GM12878 (cell line): Measurements from ENCODE around the gene TMPRSS15. TPM values are rescaled to one million over a fixed set of nuclear protein-coding genes. Genes with fewer than 3 reads are reported as not detected.

ENCODE experiments used
- ATAC-seq: fragments of 200-7000 bp; cut with Tn5 transposase; 3 replicates; pipeline ENCODE4 v1.9.1; 2020; ENCODE audit warnings: mild to moderate bottlenecking, moderate library complexity
- BruUV-seq: library from RNA; stranded (reverse); fragments of 400-500 nt; replicated peaks from 2 replicates; lab custom pipeline; 2021; lab: Mats Ljungman, UMichigan
- CTCF ChIA-PET: fragments of 300-600 bp; sonication (Branson Sonifier 250); formaldehyde crosslinking; extraction: SDS; loops from one replicate; lab custom pipeline; 2021; ENCODE audit warnings: inconsistent platforms; lab: Yijun Ruan, JAX
- POLR2A ChIA-PET: fragments of 350-600 bp; formaldehyde crosslinking; extraction: SDS; loops from one replicate; lab custom pipeline; 2021; ENCODE audit warnings: inconsistent platforms; lab: Charles Lee
- RAD21 ChIA-PET: fragments of 300-600 bp; sonication (Branson Sonifier 250); formaldehyde crosslinking; loops from one replicate; lab custom pipeline; 2023; ENCODE audit warnings: antibody characterized with exemption; ENCODE audit not compliant: unreplicated experiment; lab: Charles Lee
- SMC1A ChIA-PET: fragments of 300-600 bp; sonication (Branson Sonifier 250); formaldehyde crosslinking; loops from one replicate; lab custom pipeline; 2023; ENCODE audit not compliant: unreplicated experiment, uncharacterized antibody; lab: Charles Lee
- DNase-seq: peaks from one replicate; pipeline ENCODE4 v3.0.0-alpha.2; 2011; ENCODE audit warnings: low read depth, low spot score
- FAIRE-seq: peaks from 3 replicates; lab custom pipeline; 2011; peaks lifted over from hg19 to GRCh38; lab: Jason Lieb, UNC
- H2AFZ ChIP-seq: 2 replicates; pipeline ENCODE4 v1.6.0; 2011; ENCODE audit warnings: low read depth, low read length, control low read depth; ENCODE audit not compliant: control insufficient read depth
- H3K27ac ChIP-seq: 2 replicates; pipeline ENCODE4 v1.5.1; 2011; ENCODE audit warnings: control low read depth; ENCODE audit not compliant: control insufficient read depth, insufficient read depth
- H3K27me3 ChIP-seq, 2 experiments: replicated peaks in 1 of 2; 2 replicates each; pipeline versions ENCODE4 v1.6.0 to v1.6.1; 2011; ENCODE audit warnings: low read length in 1 of 2; ENCODE audit not compliant: control insufficient read depth in 2 of 2, insufficient read depth in 2 of 2
- H3K36me3 ChIP-seq, 2 experiments: 2 replicates each; pipeline ENCODE4 v1.5.1; 2011; ENCODE audit warnings: low read length in 1 of 2; ENCODE audit not compliant: control insufficient read depth in 2 of 2, insufficient read depth in 2 of 2
- H3K4me1 ChIP-seq: 2 replicates; pipeline ENCODE4 v1.6.1; 2011; ENCODE audit warnings: mild to moderate bottlenecking, low read length, moderate library complexity, mixed read lengths; ENCODE audit not compliant: control insufficient read depth, insufficient read depth
- H3K4me2 ChIP-seq: 2 replicates; pipeline ENCODE4 v1.6.0; 2011; ENCODE audit warnings: control low read depth; ENCODE audit not compliant: control insufficient read depth, insufficient read depth
- H3K4me3 ChIP-seq: fragments of 200-600 bp; sonication (generic); 2 replicates; pipeline ENCODE4 v1.5.1; 2016
- H3K79me2 ChIP-seq: 2 replicates; pipeline ENCODE4 v1.6.0; 2011; ENCODE audit warnings: low read length; ENCODE audit not compliant: control insufficient read depth, insufficient read depth
- H3K9ac ChIP-seq: 2 replicates; pipeline ENCODE4 v1.8.0; 2011; ENCODE audit warnings: low read length, control low read depth, mixed read lengths; ENCODE audit not compliant: control insufficient read depth, insufficient read depth
- H3K9me3 ChIP-seq: replicated peaks from 3 replicates; pipeline ENCODE4 v1.5.1; 2011; ENCODE audit warnings: mild to moderate bottlenecking, low read length; ENCODE audit not compliant: control insufficient read depth, insufficient read depth
- H4K20me1 ChIP-seq: 2 replicates; pipeline ENCODE4 v1.6.0; 2011; ENCODE audit not compliant: control insufficient read depth, insufficient read depth
- BACH1 ChIP-seq: fragments of 450-650 bp; IDR thresholded peaks from 2 replicates; pipeline ENCODE4 v1.6.1; 2017; ENCODE audit warnings: mild to moderate bottlenecking, borderline replicate concordance
- EP300 ChIP-seq, 2 experiments: fragments of 150-350 bp in 1 of 2; IDR thresholded peaks; 2 replicates each; pipeline ENCODE4 v1.6.1; 2011 to 2012; ENCODE audit warnings: low read depth in 2 of 2, low read length in 2 of 2, borderline replicate concordance in 1 of 2, improper control_type of control experiment in 1 of 2, inconsistent platforms in 1 of 2; ENCODE audit not compliant: control insufficient read depth in 1 of 2
- ETV6 ChIP-seq, 2 experiments: fragments of 450-650 bp in 1 of 2; IDR thresholded peaks in 1 of 2; conservative IDR thresholded peaks in 1 of 2; 2 replicates each; pipeline ENCODE4 v1.6.1; 2014; ENCODE audit warnings: antibody characterized with exemption in 1 of 2, borderline replicate concordance in 1 of 2, low read depth in 1 of 2, mild to moderate bottlenecking in 1 of 2, moderate library complexity in 1 of 2
- FOXK2 ChIP-seq: fragments of 450-650 bp; IDR thresholded peaks from 2 replicates; pipeline ENCODE4 v1.6.1; 2017; ENCODE audit warnings: mild to moderate bottlenecking, moderate library complexity
- RELA ChIP-seq: fragments of 450-650 bp; IDR thresholded peaks from 2 replicates; pipeline ENCODE4 v1.8.0; 2014; ENCODE audit warnings: borderline replicate concordance; ENCODE audit not compliant: partially characterized antibody
- SMAD1 ChIP-seq: fragments of 450-650 bp; IDR thresholded peaks from 2 replicates; pipeline ENCODE4 v1.6.1; 2018; ENCODE audit warnings: mild to moderate bottlenecking, low read depth; ENCODE audit not compliant: partially characterized antibody
- SMC3 ChIP-seq: IDR thresholded peaks from 2 replicates; pipeline ENCODE4 v1.6.1; 2011; ENCODE audit warnings: low read length, improper control_type of control experiment, borderline replicate concordance
- SP1 ChIP-seq: IDR thresholded peaks from one replicate; pipeline ENCODE4 v1.6.1; 2011; ENCODE audit warnings: low read depth, low read length
- TAF1 ChIP-seq: IDR thresholded peaks from 2 replicates; pipeline ENCODE4 v1.6.1; 2011; ENCODE audit warnings: mild to moderate bottlenecking, low read depth, low read length, borderline replicate concordance
- ZBED1 ChIP-seq: IDR thresholded peaks from 2 replicates; pipeline ENCODE4 v1.6.1; 2016; ENCODE audit warnings: borderline replicate concordance
- ZNF24 ChIP-seq: fragments of 450-650 bp; IDR thresholded peaks from 2 replicates; pipeline ENCODE4 v1.6.1; 2017; ENCODE audit warnings: antibody characterized with exemption, mild to moderate bottlenecking
- ZNF622 ChIP-seq: fragments of 450-650 bp; IDR thresholded peaks from 2 replicates; pipeline ENCODE4 v1.6.1; 2017; ENCODE audit warnings: mild to moderate bottlenecking, inconsistent platforms
- WGBS: methylation state at CpG from one replicate; pipeline ENCODE4 v1.1.6; 2016; ENCODE audit warnings: low lambda C conversion rate; ENCODE audit not compliant: insufficient replicate concordance, insufficient coverage; ENCODE audit errors: missing lambda C conversion rate; 5-methylcytosine and 5-hydroxymethylcytosine counted together
- in situ Hi-C: fragments of 300-500 bp; cut with MboI; formaldehyde crosslinking; loops from 9 replicates; pipeline ENCODE4 v1.14.3; 2018; ENCODE audit warnings: mixed read lengths
- intact Hi-C: fragments of 100-400 bp; cut with micrococcal nuclease; formaldehyde crosslinking; loops from one replicate; pipeline ENCODE4 v1.14.2; 2022; ENCODE audit not compliant: unreplicated experiment
- polyA plus RNA-seq, 11 experiments: library from polyadenylated mRNA; depleted of rRNA in 4 of 11; unstranded in 6 of 11; stranded (reverse) in 5 of 11; fragments of >200 nt; fragmentation: Nextera tagmentation in 4 of 11; fragmentation: Illumina TruSeq in 1 of 11; extraction: Ambion mirVana in 4 of 11; extraction: Trizol in 1 of 11; gene quantifications; 1 replicate in 1 of 11; 2 replicates in 10 of 11; pipeline versions ENCODE4 v1.2.1 to v1.2.3, GENCODE V29; 2011 to 2016; ENCODE audit warnings: inconsistent platforms in 2 of 11, missing spikeins in 2 of 11, low read depth in 1 of 11
- total RNA-seq, 4 experiments: library from RNA; depleted of rRNA in 3 of 4; stranded (reverse); fragments of >200 nt in 3 of 4; fragmentation: Illumina TruSeq in 1 of 4; extraction: Trizol in 1 of 4; gene quantifications; 2 replicates each; pipeline versions ENCODE4 v1.2.1 to v1.2.3, GENCODE V29; 2013 to 2021
- TF ChIP-seq, protein P1 (sequence below): IDR thresholded peaks from 2 replicates; pipeline ENCODE4 v1.6.1; 2012; ENCODE audit warnings: improper control_type of control experiment, low read depth, low read length; ENCODE audit not compliant: insufficient replicate concordance

The TMPRSS15 gene
- total and polyA plus RNA-seq, 10 of the 15 experiments (the other 5 are each of a cell fraction or from before 2014, with no cell fraction given): 0.02 to 0.11 TPM; not detected in 8

DNA sequence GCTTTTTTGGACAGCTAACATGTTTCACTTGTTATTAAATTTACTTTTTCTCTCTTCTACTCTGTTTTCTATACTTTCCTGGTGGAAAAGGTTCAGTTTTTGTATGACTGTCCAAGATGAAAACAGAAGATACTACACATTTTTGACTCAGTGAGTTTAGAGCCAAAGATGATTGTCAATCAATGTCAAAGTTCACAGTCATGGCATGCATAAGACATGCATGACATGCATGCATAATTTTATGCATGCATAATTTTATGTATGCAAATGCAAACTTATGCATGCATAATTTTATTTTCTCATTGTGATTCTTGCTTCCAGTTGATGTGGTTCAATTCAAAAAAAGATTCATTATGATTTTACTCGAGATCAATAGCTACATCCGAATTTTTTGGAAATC lies 48.1 kb upstream of the TMPRSS15 start (continued):
- no peak for TF ChIP-seq ZNF622

GRCh38 chr21:18449605-18450550 lies 46.3 kb upstream of the TMPRSS15 start:
- ATAC-seq (no peak), FAIRE-seq (no peak), DNase-seq (no peak)
- intact Hi-C loops (no loop called here), in situ Hi-C loops (no loop called here)
- Histone ChIP-seq H3K79me2 (no peaks in the 10 kb centered on the region), H3K36me3 (no peaks in the 10 kb centered on the region), H3K27me3 (no peaks in the 10 kb centered on the region), H3K9me3 (no peaks in the 10 kb centered on the region), H3K4me3 (no peak overlapping the region), H3K4me2 (no peak overlapping the region), H4K20me1 (no peaks in the 10 kb centered on the region), H3K9ac (no peak overlapping the region), H3K27ac (no peak overlapping the region), H3K4me1 (no peaks in the 10 kb centered on the region), H2AFZ (no peak overlapping the region)
- ChIA-PET RAD21 (no interaction called here), CTCF (no interaction called here), POLR2A (interaction anchor here (0.7 kb wide), 1 partner anchor 1439 kb away, joined by 3 read pairs; no protein-coding TSS in a partner anchor), SMC1A (interaction anchor here (1.4 kb wide), 1 partner anchor 78 kb away, joined by 3 read pairs; no protein-coding TSS in a partner anchor)
- WGBS: 11% methylated on average over 8 of the region's 8 CpGs
- no TSS peak for BruUV-seq
- TF ChIP-seq SMC3: no peak
- no peak for TF ChIP-seq BACH1
- TF ChIP-seq ZBED1: no peak
- TF ChIP-seq ETV6 (conservative IDR thresholded peaks at IDR 0.05 in 1 of 2, IDR thresholded peaks at IDR 0.05 in 1 of 2; ENCODE audit: borderline replicate concordance in 1 of 2, low read depth in 1 of 2): no peak
- TF ChIP-seq TAF1: no peak
- TF ChIP-seq, protein P1, sequence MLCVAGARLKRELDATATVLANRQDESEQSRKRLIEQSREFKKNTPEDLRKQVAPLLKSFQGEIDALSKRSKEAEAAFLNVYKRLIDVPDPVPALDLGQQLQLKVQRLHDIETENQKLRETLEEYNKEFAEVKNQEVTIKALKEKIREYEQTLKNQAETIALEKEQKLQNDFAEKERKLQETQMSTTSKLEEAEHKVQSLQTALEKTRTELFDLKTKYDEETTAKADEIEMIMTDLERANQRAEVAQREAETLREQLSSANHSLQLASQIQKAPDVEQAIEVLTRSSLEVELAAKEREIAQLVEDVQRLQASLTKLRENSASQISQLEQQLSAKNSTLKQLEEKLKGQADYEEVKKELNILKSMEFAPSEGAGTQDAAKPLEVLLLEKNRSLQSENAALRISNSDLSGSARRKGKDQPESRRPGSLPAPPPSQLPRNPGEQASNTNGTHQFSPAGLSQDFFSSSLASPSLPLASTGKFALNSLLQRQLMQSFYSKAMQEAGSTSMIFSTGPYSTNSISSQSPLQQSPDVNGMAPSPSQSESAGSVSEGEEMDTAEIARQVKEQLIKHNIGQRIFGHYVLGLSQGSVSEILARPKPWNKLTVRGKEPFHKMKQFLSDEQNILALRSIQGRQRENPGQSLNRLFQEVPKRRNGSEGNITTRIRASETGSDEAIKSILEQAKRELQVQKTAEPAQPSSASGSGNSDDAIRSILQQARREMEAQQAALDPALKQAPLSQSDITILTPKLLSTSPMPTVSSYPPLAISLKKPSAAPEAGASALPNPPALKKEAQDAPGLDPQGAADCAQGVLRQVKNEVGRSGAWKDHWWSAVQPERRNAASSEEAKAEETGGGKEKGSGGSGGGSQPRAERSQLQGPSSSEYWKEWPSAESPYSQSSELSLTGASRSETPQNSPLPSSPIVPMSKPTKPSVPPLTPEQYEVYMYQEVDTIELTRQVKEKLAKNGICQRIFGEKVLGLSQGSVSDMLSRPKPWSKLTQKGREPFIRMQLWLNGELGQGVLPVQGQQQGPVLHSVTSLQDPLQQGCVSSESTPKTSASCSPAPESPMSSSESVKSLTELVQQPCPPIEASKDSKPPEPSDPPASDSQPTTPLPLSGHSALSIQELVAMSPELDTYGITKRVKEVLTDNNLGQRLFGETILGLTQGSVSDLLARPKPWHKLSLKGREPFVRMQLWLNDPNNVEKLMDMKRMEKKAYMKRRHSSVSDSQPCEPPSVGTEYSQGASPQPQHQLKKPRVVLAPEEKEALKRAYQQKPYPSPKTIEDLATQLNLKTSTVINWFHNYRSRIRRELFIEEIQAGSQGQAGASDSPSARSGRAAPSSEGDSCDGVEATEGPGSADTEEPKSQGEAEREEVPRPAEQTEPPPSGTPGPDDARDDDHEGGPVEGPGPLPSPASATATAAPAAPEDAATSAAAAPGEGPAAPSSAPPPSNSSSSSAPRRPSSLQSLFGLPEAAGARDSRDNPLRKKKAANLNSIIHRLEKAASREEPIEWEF: no peak
- TF ChIP-seq EP300 (IDR thresholded peaks at IDR 0.05; ENCODE audit: borderline replicate concordance in 1 of 2, control insufficient read depth in 1 of 2, low read depth in 2 of 2, low read length in 2 of 2): no peak
- no peak for TF ChIP-seq SP1
- no peak for TF ChIP-seq FOXK2
- TF ChIP-seq RELA: no peak
- no peak for TF ChIP-seq ZNF24
- TF ChIP-seq SMAD1: no peak
